ENCODE data around the gene KXD1. TPM values are rescaled to one million over a fixed set of nuclear protein-coding genes. Genes with fewer than 3 reads are reported as not detected.

The KXD1 gene, protein sequence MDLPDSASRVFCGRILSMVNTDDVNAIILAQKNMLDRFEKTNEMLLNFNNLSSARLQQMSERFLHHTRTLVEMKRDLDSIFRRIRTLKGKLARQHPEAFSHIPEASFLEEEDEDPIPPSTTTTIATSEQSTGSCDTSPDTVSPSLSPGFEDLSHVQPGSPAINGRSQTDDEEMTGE
- total RNA-seq = 100 to 1,000 TPM in 1 of 4 donors, 10 to 100 TPM in 3; 72.4 to 107 (median 89.4) TPM

DNA sequence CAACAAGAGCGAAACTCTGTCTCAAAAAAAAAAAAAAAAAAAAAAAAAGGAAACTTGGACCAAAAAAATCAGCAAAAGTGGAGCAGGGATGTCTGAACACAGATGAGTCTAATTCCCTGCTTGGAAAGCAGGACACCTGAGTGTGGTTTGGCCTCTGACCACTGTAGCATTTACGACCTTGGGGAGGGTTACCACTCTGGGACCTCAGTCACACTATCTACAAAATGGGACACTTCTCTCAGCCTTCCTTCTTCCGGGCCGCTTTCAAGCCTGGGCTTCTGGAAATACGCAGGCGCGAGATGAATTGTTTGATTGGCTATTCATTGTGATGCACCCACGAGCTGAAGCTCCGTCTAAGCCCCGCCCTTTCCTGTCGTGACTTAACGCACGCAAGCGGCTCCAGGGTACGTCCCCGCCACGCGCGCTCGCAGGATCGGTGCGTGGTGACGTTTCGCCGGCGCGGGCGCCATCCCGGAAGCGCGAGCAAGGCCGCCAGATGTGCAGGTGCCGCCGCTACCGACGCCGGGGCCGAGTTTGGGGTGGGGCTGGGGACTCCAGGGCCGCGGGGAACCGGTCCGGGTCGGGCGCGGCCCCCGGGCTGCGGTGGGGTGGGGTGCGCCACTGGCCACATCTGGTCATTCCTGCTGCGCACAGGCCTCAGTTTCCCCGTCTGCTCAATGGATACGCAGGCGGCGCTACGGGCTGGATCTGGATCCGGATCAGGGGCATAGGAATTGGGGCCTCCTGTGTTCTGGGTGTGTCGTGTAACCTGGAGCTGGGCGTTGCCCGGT is at the start of gene KXD1:
Gene KXD1, plus strand, starts transcription at position 460 of the 791 bp plus-strand sequence. CDS start 4,187 bp downstream, outside the sequence.
- peaks cover 19% of the 10 kb centered on the region for H3K4me1 ChIP-seq
- peak within 1 kb of the TSS; percentile 90 for H3K27ac ChIP-seq
- TF ChIP-seq POLR2AphosphoS5 (IDR thresholded peaks at IDR 0.05) (peak; percentile 54 to 92 (median 68)), EP300 (IDR thresholded peaks at IDR 0.05) (no peak), POLR2A (IDR thresholded peaks at IDR 0.05) (peak in 1 of 2 donors; percentile 57)
- peak; percentile 98 to 99 for DNase-seq (ENCODE audit: low spot score in 2 of 2)
- H3K9me3 ChIP-seq = no peaks in the 10 kb centered on the region
- no peaks in the 10 kb centered on the region for H3K27me3 ChIP-seq
- 4% methylated on average over 6 of the region's 58 CpGs for WGBS
- peak within 1 kb of the TSS; percentile 84 for H3K4me3 ChIP-seq
- peaks cover 6% of the 10 kb centered on the region for H3K36me3 ChIP-seq

DNA sequence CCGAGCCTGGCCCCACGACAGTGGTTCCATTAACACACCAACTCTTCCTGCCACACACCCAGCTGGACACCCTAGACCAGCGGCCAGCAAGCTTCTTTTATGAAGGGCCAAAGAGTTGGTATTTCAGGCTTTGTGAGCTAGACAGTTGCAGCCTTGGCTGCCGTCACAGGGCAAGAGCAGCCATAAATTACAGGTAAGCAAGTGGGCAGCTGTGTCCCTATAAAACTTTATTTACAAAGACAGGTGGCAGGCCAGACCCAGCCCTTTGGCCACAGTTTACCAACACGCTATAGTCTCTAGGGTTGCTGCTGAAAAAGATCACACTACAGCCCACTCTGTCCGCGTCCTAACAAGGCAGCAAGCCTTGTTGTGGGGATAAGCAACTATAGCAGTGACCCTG is 49.1 kb upstream of the KXD1 start:
- Histone ChIP-seq H3K27ac (no peak overlapping the region), H3K4me1 (peaks cover 71% of the 10 kb centered on the region), H3K9me3 (no peaks in the 10 kb centered on the region), H3K36me3 (no peaks in the 10 kb centered on the region), H3K27me3 (no peaks in the 10 kb centered on the region), H3K4me3 (no peak overlapping the region)
- TF ChIP-seq EP300 (IDR thresholded peaks at IDR 0.05) = no peak
- TF ChIP-seq POLR2AphosphoS5 (IDR thresholded peaks at IDR 0.05) = no peak
- TF ChIP-seq, protein P1, sequence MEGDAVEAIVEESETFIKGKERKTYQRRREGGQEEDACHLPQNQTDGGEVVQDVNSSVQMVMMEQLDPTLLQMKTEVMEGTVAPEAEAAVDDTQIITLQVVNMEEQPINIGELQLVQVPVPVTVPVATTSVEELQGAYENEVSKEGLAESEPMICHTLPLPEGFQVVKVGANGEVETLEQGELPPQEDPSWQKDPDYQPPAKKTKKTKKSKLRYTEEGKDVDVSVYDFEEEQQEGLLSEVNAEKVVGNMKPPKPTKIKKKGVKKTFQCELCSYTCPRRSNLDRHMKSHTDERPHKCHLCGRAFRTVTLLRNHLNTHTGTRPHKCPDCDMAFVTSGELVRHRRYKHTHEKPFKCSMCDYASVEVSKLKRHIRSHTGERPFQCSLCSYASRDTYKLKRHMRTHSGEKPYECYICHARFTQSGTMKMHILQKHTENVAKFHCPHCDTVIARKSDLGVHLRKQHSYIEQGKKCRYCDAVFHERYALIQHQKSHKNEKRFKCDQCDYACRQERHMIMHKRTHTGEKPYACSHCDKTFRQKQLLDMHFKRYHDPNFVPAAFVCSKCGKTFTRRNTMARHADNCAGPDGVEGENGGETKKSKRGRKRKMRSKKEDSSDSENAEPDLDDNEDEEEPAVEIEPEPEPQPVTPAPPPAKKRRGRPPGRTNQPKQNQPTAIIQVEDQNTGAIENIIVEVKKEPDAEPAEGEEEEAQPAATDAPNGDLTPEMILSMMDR (IDR thresholded peaks at IDR 0.05) = no peak
- TF ChIP-seq POLR2A (IDR thresholded peaks at IDR 0.05) = no peak
- no peak for DNase-seq (ENCODE audit: low spot score in 2 of 2)
- WGBS = 86% methylated on average over 7 of the region's 7 CpGs

DNA sequence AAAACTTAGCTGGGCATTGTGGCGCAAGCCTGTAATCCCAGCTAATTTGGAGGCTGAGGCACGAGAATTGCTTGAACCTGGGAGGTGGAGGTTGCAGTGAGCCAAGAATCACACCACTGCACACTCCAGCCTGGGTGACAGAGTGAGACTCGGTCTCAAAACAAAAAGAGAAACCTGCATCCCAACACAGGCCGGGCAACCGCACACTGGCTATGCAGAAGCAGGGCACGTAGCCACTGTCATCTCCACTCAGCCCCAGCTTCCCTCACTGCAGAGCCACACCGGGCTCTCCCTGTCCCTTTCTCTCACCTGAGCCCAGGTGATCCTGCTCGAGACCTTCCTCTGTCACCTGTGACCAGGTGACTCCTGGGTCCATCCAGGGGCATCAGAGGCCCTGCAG is 47.5 kb upstream of the KXD1 start:
- Histone ChIP-seq H3K4me1 (peaks cover 71% of the 10 kb centered on the region), H3K9me3 (no peaks in the 10 kb centered on the region), H3K4me3 (no peak overlapping the region), H3K27me3 (no peaks in the 10 kb centered on the region), H3K27ac (no peak overlapping the region), H3K36me3 (no peaks in the 10 kb centered on the region)
- DNase-seq (ENCODE audit: low spot score in 2 of 2) = no peak
- WGBS = 89% methylated on average over 8 of the region's 8 CpGs
- TF ChIP-seq EP300 (IDR thresholded peaks at IDR 0.05) = no peak
- TF ChIP-seq, protein P1 (IDR thresholded peaks at IDR 0.05) = no peak
- TF ChIP-seq POLR2AphosphoS5 (IDR thresholded peaks at IDR 0.05) = no peak
- TF ChIP-seq POLR2A (IDR thresholded peaks at IDR 0.05) = no peak

DNA sequence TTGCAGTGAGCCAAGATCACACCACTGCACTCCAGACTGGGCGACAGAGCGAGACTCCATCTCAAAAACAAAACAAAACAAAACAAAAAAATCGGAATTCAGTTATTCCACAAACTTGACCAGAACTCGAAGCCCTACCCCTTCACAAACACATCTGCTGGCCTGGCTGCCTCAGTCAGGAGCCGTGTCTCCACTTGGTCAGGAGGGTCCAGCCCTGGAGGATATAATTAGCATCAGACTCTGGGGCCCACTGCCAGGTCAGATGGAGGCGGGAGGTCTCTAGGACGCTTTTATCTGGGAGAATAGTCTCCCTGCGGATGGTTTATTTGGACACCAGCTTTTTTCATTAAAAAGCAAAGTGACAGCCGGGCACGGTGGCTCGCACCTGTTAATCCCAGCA is 43.8 kb upstream of the KXD1 start:
- 66% methylated on average over 11 of the region's 11 CpGs for WGBS
- H3K27ac ChIP-seq = peak overlapping the region; percentile 37
- H3K4me3 ChIP-seq = no peak overlapping the region
- no peaks in the 10 kb centered on the region for H3K36me3 ChIP-seq
- TF ChIP-seq POLR2AphosphoS5 (IDR thresholded peaks at IDR 0.05) (no peak), EP300 (IDR thresholded peaks at IDR 0.05) (no peak), POLR2A (IDR thresholded peaks at IDR 0.05) (no peak)
- TF ChIP-seq, protein P1 (IDR thresholded peaks at IDR 0.05) = no peak
- H3K27me3 ChIP-seq = no peaks in the 10 kb centered on the region
- peak in 1 of 2 donors; percentile 87 for DNase-seq (ENCODE audit: low spot score in 2 of 2)
- H3K9me3 ChIP-seq = no peaks in the 10 kb centered on the region
- peaks cover 63% of the 10 kb centered on the region for H3K4me1 ChIP-seq

DNA sequence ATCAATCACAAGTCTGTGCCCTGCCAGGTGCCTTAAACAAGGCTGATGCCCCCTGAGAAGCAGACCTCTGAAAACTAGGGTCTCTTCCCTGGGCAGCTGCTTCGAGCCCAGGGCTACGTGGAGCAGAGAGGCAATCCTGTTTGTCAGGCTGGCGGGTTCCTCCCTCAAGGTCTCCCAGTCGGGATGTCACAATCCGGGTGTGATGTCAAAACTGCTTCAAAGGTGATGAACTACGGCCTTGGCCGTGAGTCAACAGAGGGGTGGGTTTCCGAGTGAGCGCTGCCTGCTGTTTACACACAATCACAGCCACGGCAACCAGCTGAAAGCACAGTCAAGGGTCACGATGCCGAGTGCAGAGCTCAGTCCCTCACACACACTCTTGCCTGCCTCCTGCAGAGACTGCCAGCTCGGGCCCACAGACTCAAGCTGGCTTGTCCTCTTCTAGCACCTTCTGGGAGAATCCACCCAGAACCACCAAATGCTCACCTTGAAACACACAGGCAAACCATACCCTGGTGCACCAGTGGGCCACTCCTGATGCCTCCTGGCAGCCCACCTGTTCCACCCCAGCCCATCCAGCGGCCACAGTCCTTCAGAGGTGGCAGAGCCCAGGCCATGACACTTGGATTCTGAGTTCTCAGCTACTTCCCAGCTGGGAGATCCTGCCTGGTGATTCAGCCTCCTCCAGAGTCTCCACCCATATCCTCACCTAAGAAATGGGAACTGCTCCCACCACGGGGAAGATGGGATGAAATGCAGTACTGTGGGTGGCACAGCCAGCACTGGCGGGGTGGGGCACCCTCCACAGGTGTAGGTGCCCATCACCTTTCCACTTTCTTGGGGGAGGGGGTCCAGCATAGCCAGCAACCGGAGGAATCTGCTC is 42.6 kb upstream of the KXD1 start:
- peaks cover 65% of the 10 kb centered on the region for H3K4me1 ChIP-seq
- H3K4me3 ChIP-seq = no peak overlapping the region
- DNase-seq (ENCODE audit: low spot score in 2 of 2) = peak in 1 of 2 donors; percentile 92
- H3K9me3 ChIP-seq = no peaks in the 10 kb centered on the region
- peak overlapping the region; percentile 47 for H3K27ac ChIP-seq
- no peaks in the 10 kb centered on the region for H3K36me3 ChIP-seq
- no peak for TF ChIP-seq POLR2A (IDR thresholded peaks at IDR 0.05)
- no peak for TF ChIP-seq EP300 (IDR thresholded peaks at IDR 0.05)
- TF ChIP-seq POLR2AphosphoS5 (IDR thresholded peaks at IDR 0.05) = no peak
- TF ChIP-seq, protein P1 (IDR thresholded peaks at IDR 0.05) = no peak
- 68% methylated on average over 10 of the region's 17 CpGs for WGBS
- H3K27me3 ChIP-seq = no peaks in the 10 kb centered on the region
